Measurements from ENCODE around the gene TRIM47. TPM values are rescaled to one million over a fixed set of nuclear protein-coding genes. Genes with fewer than 3 reads are reported as not detected.
A peak's percentile ranks its signal among the peaks of the same experiment; 100 is the strongest.

Gene TRIM47
- total and polyA plus RNA-seq, 2 experiments from 2014 or later, result 7.2 to 9.9 TPM

DNA sequence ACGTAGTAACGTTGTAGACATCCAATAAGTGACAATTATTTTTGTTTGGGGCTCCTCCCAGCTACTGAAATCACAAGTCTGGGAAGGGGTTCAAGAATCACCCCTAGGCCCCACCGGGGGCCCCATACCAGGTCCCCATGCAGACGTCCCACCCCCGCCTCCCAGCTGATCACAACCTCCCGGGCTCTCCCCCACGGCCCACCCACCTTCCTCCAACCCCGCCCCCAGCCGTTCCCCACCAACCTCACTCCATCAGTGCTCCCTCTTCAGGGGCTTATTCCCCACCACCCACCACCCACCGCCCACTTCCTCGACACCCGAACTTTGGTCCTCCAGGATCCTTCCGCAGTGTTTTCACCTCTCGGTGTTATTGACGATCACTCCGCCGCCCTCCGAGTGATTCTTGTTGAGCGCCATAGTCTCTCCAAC is 23.5 kb downstream of the TRIM47 start:
- ATAC-seq (peak; percentile 23), DNase-seq (ENCODE audit: low spot score) (no peak)
- Mint-ChIP-seq H3K27ac (no peak overlapping the region), H3K36me3 (ENCODE audit: low read depth) (peaks cover 19% of the 10 kb centered on the region; the same call in 2 of the 3 replicates), H3K27me3 (ENCODE audit: insufficient read depth, low read depth, poor library complexity) (peaks cover 3% of the 10 kb centered on the region), H3K9me3 (no peaks in the 10 kb centered on the region), H3K4me3 (no peak overlapping the region), H3K4me1 (peaks cover 9% of the 10 kb centered on the region)
- Histone ChIP-seq H2AFZ (no peak overlapping the region), H3K4me1 (ENCODE audit: insufficient read depth) (peaks cover 6% of the 10 kb centered on the region), H3K36me3 (ENCODE audit: insufficient read depth) (peaks cover 7% of the 10 kb centered on the region; the same call in 1 of the 2 replicates), H3F3A (replicated peaks; ENCODE audit: low read depth) (peaks cover 9% of the 10 kb centered on the region; the same call in 1 of the 2 replicates), H3K79me2 (replicated peaks; ENCODE audit: insufficient read depth) (peaks cover 20% of the 10 kb centered on the region), H3K4me3 (peak overlapping the region; percentile 64), H3K4me2 (peak overlapping the region; percentile 87), H3K27ac (ENCODE audit: low read depth) (peak overlapping the region; percentile 73), H4K20me1 (replicated peaks; ENCODE audit: insufficient read depth) (0 out of 2 replicates have a peak, but pooled peaks cover 10% of the 10 kb centered on the region), H3K9me2 (ENCODE audit: insufficient read depth) (no peaks in the 10 kb centered on the region), H3K27me3 (ENCODE audit: insufficient read depth) (no peaks in the 10 kb centered on the region)
- TF ChIP-seq EZH2 (IDR thresholded peaks at IDR 0.05; ENCODE audit: low read depth, unreplicated experiment), result no peak

DNA sequence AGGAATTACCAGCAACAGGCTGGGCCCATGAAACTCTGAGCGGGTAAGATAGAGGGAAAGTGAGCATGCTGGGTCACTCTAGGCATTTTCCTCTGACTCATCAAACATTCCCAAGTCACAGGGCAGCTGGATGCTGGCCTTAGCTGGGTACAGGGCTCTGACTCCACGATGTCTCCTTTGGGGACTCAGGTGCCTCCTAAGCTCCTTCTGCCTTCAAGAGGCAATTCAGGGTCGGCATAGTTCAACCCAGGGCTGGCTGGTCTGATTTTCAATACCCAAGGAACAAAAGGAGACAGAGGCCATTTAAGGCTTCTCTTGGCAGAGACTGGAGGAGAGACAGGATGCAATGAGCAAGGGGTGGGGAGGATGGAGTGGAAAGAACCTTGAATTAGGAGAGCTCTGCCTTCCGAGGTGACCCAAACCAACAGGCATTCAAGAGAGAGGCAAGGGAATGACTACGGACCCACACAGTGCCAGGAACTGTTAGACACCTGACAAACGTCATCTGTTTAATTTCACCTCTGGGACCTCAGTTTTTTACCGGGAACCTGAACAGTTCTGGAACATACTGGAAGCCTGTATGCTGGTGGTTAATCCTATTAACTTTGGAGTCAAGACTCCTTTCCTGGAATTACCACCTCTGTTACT is 24.2 kb downstream of the TRIM47 start:
- H3K4me3 Mint-ChIP-seq, result no peak overlapping the region
- H3K36me3 Mint-ChIP-seq (ENCODE audit: low read depth), result peaks cover 25% of the 10 kb centered on the region; the same call in 2 of the 3 replicates
- no peaks in the 10 kb centered on the region for H3K9me3 Mint-ChIP-seq
- Histone ChIP-seq H2AFZ (no peak overlapping the region), H3K79me2 (replicated peaks; ENCODE audit: insufficient read depth) (peaks cover 20% of the 10 kb centered on the region), H3K27me3 (ENCODE audit: insufficient read depth) (no peaks in the 10 kb centered on the region), H3K4me3 (peak overlapping the region; percentile 64), H4K20me1 (replicated peaks; ENCODE audit: insufficient read depth) (0 out of 2 replicates have a peak, but pooled peaks cover 10% of the 10 kb centered on the region), H3K36me3 (ENCODE audit: insufficient read depth) (peaks cover 7% of the 10 kb centered on the region; the same call in 1 of the 2 replicates), H3K27ac (ENCODE audit: low read depth) (peak overlapping the region; percentile 73), H3F3A (replicated peaks; ENCODE audit: low read depth) (peaks cover 12% of the 10 kb centered on the region), H3K4me1 (ENCODE audit: insufficient read depth) (peaks cover 6% of the 10 kb centered on the region), H3K9me2 (ENCODE audit: insufficient read depth) (no peaks in the 10 kb centered on the region), H3K4me2 (peak overlapping the region; percentile 87)
- no peak overlapping the region; the same call in 1 of the 2 replicates for H3K27ac Mint-ChIP-seq
- DNase-seq (ENCODE audit: low spot score), result no peak
- peaks cover 9% of the 10 kb centered on the region for H3K4me1 Mint-ChIP-seq
- ATAC-seq, result no peak
- peaks cover 3% of the 10 kb centered on the region for H3K27me3 Mint-ChIP-seq (ENCODE audit: insufficient read depth, low read depth, poor library complexity)
- TF ChIP-seq CREB1 (CRISPR knock-in tag; IDR thresholded peaks at IDR 0.05; ENCODE audit: low read depth), result no peak
- TF ChIP-seq, protein P1, sequence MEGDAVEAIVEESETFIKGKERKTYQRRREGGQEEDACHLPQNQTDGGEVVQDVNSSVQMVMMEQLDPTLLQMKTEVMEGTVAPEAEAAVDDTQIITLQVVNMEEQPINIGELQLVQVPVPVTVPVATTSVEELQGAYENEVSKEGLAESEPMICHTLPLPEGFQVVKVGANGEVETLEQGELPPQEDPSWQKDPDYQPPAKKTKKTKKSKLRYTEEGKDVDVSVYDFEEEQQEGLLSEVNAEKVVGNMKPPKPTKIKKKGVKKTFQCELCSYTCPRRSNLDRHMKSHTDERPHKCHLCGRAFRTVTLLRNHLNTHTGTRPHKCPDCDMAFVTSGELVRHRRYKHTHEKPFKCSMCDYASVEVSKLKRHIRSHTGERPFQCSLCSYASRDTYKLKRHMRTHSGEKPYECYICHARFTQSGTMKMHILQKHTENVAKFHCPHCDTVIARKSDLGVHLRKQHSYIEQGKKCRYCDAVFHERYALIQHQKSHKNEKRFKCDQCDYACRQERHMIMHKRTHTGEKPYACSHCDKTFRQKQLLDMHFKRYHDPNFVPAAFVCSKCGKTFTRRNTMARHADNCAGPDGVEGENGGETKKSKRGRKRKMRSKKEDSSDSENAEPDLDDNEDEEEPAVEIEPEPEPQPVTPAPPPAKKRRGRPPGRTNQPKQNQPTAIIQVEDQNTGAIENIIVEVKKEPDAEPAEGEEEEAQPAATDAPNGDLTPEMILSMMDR (conservative IDR thresholded peaks at IDR 0.05; ENCODE audit: low read depth in 2 of 2), result no peak

DNA sequence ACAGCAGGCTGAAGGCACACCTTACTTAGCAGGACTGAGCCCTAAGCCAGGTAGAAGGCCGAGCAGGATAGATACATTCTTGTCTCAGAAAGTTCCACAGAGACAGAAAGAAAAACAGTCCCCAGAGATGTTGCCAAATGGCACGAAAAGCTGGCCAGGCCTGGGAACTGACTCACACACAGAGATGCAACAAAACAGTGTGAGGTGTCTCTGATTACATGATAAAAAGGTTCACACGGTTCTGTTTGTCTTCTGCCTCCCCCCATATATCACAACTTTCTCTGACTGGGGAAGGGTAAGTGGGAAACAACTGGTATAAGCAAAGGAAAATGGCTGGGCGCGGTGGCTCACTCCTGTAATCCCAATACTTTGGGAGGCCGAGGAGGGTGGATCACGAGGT is 24.9 kb downstream of the TRIM47 start:
- peaks cover 30% of the 10 kb centered on the region for H3K36me3 Mint-ChIP-seq (ENCODE audit: low read depth)
- H3K27ac ChIP-seq (ENCODE audit: low read depth), result no peak overlapping the region
- no peak for TF ChIP-seq STAT1 (IDR thresholded peaks at IDR 0.05; ENCODE audit: unreplicated experiment)
- TF ChIP-seq POLR2AphosphoS5 (IDR thresholded peaks at IDR 0.05; ENCODE audit: low read depth), result no peak
- no peak for TF ChIP-seq NANOG (IDR thresholded peaks at IDR 0.05; ENCODE audit: borderline replicate concordance)
- TF ChIP-seq ZNF331 (CRISPR knock-in tag; IDR thresholded peaks at IDR 0.05; ENCODE audit: low read depth), result no peak
- TF ChIP-seq, protein P2, sequence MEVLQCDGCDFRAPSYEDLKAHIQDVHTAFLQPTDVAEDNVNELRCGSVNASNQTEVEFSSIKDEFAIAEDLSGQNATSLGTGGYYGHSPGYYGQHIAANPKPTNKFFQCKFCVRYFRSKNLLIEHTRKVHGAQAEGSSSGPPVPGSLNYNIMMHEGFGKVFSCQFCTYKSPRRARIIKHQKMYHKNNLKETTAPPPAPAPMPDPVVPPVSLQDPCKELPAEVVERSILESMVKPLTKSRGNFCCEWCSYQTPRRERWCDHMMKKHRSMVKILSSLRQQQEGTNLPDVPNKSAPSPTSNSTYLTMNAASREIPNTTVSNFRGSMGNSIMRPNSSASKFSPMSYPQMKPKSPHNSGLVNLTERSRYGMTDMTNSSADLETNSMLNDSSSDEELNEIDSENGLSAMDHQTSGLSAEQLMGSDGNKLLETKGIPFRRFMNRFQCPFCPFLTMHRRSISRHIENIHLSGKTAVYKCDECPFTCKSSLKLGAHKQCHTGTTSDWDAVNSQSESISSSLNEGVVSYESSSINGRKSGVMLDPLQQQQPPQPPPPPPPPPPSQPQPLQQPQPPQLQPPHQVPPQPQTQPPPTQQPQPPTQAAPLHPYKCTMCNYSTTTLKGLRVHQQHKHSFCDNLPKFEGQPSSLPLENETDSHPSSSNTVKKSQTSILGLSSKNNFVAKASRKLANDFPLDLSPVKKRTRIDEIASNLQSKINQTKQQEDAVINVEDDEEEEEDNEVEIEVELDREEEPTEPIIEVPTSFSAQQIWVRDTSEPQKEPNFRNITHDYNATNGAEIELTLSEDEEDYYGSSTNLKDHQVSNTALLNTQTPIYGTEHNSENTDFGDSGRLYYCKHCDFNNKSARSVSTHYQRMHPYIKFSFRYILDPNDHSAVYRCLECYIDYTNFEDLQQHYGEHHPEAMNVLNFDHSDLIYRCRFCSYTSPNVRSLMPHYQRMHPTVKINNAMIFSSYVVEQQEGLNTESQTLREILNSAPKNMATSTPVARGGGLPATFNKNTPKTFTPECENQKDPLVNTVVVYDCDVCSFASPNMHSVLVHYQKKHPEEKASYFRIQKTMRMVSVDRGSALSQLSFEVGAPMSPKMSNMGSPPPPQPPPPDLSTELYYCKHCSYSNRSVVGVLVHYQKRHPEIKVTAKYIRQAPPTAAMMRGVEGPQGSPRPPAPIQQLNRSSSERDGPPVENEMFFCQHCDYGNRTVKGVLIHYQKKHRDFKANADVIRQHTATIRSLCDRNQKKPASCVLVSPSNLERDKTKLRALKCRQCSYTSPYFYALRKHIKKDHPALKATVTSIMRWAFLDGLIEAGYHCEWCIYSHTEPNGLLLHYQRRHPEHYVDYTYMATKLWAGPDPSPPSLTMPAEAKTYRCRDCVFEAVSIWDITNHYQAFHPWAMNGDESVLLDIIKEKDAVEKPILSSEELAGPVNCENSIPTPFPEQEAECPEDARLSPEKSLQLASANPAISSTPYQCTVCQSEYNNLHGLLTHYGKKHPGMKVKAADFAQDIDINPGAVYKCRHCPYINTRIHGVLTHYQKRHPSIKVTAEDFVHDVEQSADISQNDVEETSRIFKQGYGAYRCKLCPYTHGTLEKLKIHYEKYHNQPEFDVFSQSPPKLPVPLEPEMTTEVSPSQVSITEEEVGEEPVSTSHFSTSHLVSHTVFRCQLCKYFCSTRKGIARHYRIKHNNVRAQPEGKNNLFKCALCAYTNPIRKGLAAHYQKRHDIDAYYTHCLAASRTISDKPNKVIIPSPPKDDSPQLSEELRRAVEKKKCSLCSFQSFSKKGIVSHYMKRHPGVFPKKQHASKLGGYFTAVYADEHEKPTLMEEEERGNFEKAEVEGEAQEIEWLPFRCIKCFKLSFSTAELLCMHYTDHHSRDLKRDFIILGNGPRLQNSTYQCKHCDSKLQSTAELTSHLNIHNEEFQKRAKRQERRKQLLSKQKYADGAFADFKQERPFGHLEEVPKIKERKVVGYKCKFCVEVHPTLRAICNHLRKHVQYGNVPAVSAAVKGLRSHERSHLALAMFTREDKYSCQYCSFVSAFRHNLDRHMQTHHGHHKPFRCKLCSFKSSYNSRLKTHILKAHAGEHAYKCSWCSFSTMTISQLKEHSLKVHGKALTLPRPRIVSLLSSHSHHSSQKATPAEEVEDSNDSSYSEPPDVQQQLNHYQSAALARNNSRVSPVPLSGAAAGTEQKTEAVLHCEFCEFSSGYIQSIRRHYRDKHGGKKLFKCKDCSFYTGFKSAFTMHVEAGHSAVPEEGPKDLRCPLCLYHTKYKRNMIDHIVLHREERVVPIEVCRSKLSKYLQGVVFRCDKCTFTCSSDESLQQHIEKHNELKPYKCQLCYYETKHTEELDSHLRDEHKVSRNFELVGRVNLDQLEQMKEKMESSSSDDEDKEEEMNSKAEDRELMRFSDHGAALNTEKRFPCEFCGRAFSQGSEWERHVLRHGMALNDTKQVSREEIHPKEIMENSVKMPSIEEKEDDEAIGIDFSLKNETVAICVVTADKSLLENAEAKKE (CRISPR knock-in tag; IDR thresholded peaks at IDR 0.05), result no peak

More for the DNA sequence above, 24.9 kb downstream of the TRIM47 start:
- H3K4me2 ChIP-seq, result no peak overlapping the region
- Mint-ChIP-seq H3K4me1 (peaks cover 14% of the 10 kb centered on the region), H3K27ac (peak overlapping the region; percentile 74; the same call in 1 of the 2 replicates), H3K27me3 (ENCODE audit: insufficient read depth, low read depth, poor library complexity) (peaks cover 4% of the 10 kb centered on the region), H3K4me3 (peak overlapping the region; percentile 44; the same call in 1 of the 3 replicates), H3K9me3 (no peaks in the 10 kb centered on the region)
- H3K36me3 ChIP-seq (ENCODE audit: insufficient read depth), result peaks cover 7% of the 10 kb centered on the region; the same call in 1 of the 2 replicates
- ATAC-seq (no peak), DNase-seq (ENCODE audit: low spot score) (no peak)
- H3K9me2 ChIP-seq (ENCODE audit: insufficient read depth), result no peaks in the 10 kb centered on the region
- H4K20me1 ChIP-seq (replicated peaks; ENCODE audit: insufficient read depth), result 0 out of 2 replicates have a peak, but pooled peaks cover 10% of the 10 kb centered on the region
- no peak overlapping the region for H2AFZ ChIP-seq
- peaks cover 18% of the 10 kb centered on the region for H3F3A ChIP-seq (replicated peaks; ENCODE audit: low read depth)
- H3K79me2 ChIP-seq (replicated peaks; ENCODE audit: insufficient read depth), result peaks cover 20% of the 10 kb centered on the region
- H3K4me3 ChIP-seq, result no peak overlapping the region
- H3K27me3 ChIP-seq (ENCODE audit: insufficient read depth), result no peaks in the 10 kb centered on the region
- H3K4me1 ChIP-seq (ENCODE audit: insufficient read depth), result peaks cover 6% of the 10 kb centered on the region

Measured in GM23338 (cell line).